Pancreas (tissue), 10 donors: ENCODE measurements around the gene NUDT15. TPM values are rescaled to one million over a fixed set of nuclear protein-coding genes. Genes with fewer than 3 reads are reported as not detected.

Experiments
- ATAC-seq, 4 donors: fragments of 200-7000 bp; cut with Tn5 transposase; one replicate each; pipeline versions ENCODE4 v1.8.0 to v1.9.1; 2020; ENCODE audit warnings: mild to moderate bottlenecking in 4 of 4, moderate library complexity in 4 of 4
- DNase-seq, 6 donors: peaks; one replicate each; pipeline ENCODE4 v3.0.0-alpha.2; 2020
- FAIRE-seq: peaks from 2 replicates; lab custom pipeline; 2012; peaks lifted over from hg19 to GRCh38; lab: Jason Lieb, UNC
- H3K27ac ChIP-seq, 4 donors: fragments of 200-600 bp; sonication (generic); 1 replicate in 3 of 4; 2 replicates in 1 of 4; pipeline versions ENCODE4 v1.5.0 to v1.8.0; 2020
- H3K27me3 ChIP-seq, 4 donors: fragments of 200-600 bp; one replicate each; pipeline ENCODE4 v1.8.0; 2021
- H3K36me3 ChIP-seq, 3 donors: fragments of 200-600 bp; sonication (generic) in 1 of 3; one replicate each; pipeline versions ENCODE4 v1.5.0 to v1.8.0; 2020 to 2021
- H3K4me1 ChIP-seq, 3 donors: fragments of 200-600 bp; one replicate each; pipeline ENCODE4 v1.8.0; 2021
- H3K4me3 ChIP-seq, 4 donors: fragments of 200-600 bp; sonication (generic) in 2 of 4; one replicate each; pipeline versions ENCODE4 v1.5.0 to v1.8.0; 2020 to 2021
- H3K9me3 ChIP-seq, 4 donors: fragments of 200-600 bp; one replicate each; pipeline ENCODE4 v1.8.0; 2021
- WGBS, 2 donors: extraction: QIAGEN DNeasy Blood & Tissue Kit; methylation state at CpG; one replicate each; pipeline ENCODE4 v1.1.7; 2013; 5-methylcytosine and 5-hydroxymethylcytosine counted together
- intact Hi-C, 3 donors: fragments of 100-400 bp; cut with DNase I; formaldehyde crosslinking; loops; one replicate each; pipeline versions ENCODE4 v1.11.1 to v1.14.2; 2022
- polyA plus RNA-seq, 2 donors: library from polyadenylated mRNA; stranded (reverse); fragments of 200-250 nt; gene quantifications; one replicate each; pipeline ENCODE4 v1.2.3, GENCODE V29; 2013
- total RNA-seq, 6 donors: library from RNA; stranded (reverse); fragmentation: NEBNext Ultra II Directional in 4 of 6; extraction: Animal tissue kit (Norgen Biotek cat#: 25700) in 4 of 6; gene quantifications; one replicate each; pipeline versions ENCODE4 v1.2.1 to v1.2.4, GENCODE V29; 2021 to 2023
- TF ChIP-seq, protein P1 (sequence below), 4 donors: fragments of 200-600 bp; sonication (generic) in 3 of 4; IDR thresholded peaks; one replicate each; pipeline versions ENCODE4 v1.5.0 to v1.8.0; 2021; ENCODE audit warnings: antibody characterized with exemption in 4 of 4
- donor health status: healthy with polysubstance abuse.
- donor health status: DM: no; HTN: no; CAD: no; lungs with moderate emphysema.
- donor health status: DM: no; HTN: no; CAD: no.
- donor health status: control.
- donor health status: control.
- donor health status: Bipolar disorder and iron deficiency.
- donor health status: DM: yes; HTN: yes; CAD: no.
- donor health status: DM: no; HTN: no; CAD: no.
- donor health status: DM: no; HTN: no; CAD: no.
- donor health status: DM: yes; HTN: yes; CAD: no.

Gene NUDT15
- total and polyA plus RNA-seq, 8 donors, result 3.3 to 7.3 (median 5.6) TPM

GRCh38 chr13:48072787-48073186 lies 35.3 kb downstream of the NUDT15 start:
- Histone ChIP-seq H3K4me3 (no peak overlapping the region), H3K27ac (no peak overlapping the region), H3K4me1 (no peaks in the 10 kb centered on the region), H3K9me3 (peaks cover 0 to 19% (median 2%) of the 10 kb centered on the region in 4 donors), H3K27me3 (no peaks in the 10 kb centered on the region), H3K36me3 (peaks cover 17 to 58% (median 47%) of the 10 kb centered on the region in 3 donors)
- TF ChIP-seq, protein P1, sequence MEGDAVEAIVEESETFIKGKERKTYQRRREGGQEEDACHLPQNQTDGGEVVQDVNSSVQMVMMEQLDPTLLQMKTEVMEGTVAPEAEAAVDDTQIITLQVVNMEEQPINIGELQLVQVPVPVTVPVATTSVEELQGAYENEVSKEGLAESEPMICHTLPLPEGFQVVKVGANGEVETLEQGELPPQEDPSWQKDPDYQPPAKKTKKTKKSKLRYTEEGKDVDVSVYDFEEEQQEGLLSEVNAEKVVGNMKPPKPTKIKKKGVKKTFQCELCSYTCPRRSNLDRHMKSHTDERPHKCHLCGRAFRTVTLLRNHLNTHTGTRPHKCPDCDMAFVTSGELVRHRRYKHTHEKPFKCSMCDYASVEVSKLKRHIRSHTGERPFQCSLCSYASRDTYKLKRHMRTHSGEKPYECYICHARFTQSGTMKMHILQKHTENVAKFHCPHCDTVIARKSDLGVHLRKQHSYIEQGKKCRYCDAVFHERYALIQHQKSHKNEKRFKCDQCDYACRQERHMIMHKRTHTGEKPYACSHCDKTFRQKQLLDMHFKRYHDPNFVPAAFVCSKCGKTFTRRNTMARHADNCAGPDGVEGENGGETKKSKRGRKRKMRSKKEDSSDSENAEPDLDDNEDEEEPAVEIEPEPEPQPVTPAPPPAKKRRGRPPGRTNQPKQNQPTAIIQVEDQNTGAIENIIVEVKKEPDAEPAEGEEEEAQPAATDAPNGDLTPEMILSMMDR (IDR thresholded peaks at IDR 0.05), result no peak
- FAIRE-seq (no peak), ATAC-seq (no peak), DNase-seq (no peak)
- intact Hi-C loops, result no loop called here
- 98 to 100% methylated on average over 2 of the region's 2 CpGs for WGBS, 2 donors

- H3K4me1 ChIP-seq, result no peaks in the 10 kb centered on the region
- no peak for ATAC-seq
- peaks cover 0 to 12% (median 2%) of the 10 kb centered on the region in 4 donors for H3K9me3 ChIP-seq
- no peak for FAIRE-seq
- no peak overlapping the region for H3K27ac ChIP-seq
- DNase-seq, result no peak
- peaks cover 17 to 70% (median 59%) of the 10 kb centered on the region in 3 donors for H3K36me3 ChIP-seq
- no peak overlapping the region for H3K4me3 ChIP-seq
- TF ChIP-seq, protein P1 (IDR thresholded peaks at IDR 0.05), result no peak
- 94 to 98% methylated on average over 2 of the region's 2 CpGs for WGBS, 2 donors
- intact Hi-C loops, result no loop called here
- no peaks in the 10 kb centered on the region for H3K27me3 ChIP-seq
These were observed 36.5 kb downstream of the NUDT15 start for GRCh38 chr13:48074006-48074405.

- no peak for ATAC-seq
These were observed 40.7 kb downstream of the NUDT15 start for GRCh38 chr13:48078251-48078656.

DNA sequence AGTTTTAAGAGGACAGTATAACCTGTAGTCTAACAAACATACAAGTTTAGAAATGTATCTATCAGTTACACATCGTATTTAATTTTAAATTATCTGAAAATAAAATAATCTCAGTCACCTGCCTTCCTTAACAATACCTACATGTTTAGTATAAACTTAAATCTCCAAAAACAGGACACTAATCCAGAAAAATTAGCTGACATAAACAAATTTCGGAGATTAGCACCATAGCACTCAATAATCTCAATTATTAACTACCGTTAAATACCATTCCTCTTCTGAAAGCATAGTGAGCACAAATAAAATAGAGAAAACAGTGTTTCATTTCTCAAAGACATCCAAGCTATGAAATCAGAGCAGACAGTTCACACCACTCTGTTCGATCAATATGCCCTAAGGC lies 44.2 kb downstream of the NUDT15 start:
- no peaks in the 10 kb centered on the region for H3K9me3 ChIP-seq

More at GRCh38 chr13:48078251-48078656, 40.7 kb downstream of the NUDT15 start:
- FAIRE-seq, result no peak
- Histone ChIP-seq H3K36me3 (peaks cover 15 to 81% (median 49%) of the 10 kb centered on the region in 3 donors), H3K27ac (no peak overlapping the region), H3K4me1 (no peaks in the 10 kb centered on the region), H3K27me3 (no peaks in the 10 kb centered on the region), H3K4me3 (no peak overlapping the region), H3K9me3 (peaks cover 0 to 3% (median 0%) of the 10 kb centered on the region in 4 donors)
- WGBS, 2 donors, result 48 to 50% methylated on average over 2 of the region's 2 CpGs
- TF ChIP-seq, protein P1 (IDR thresholded peaks at IDR 0.05), result no peak
- no peak for DNase-seq
- intact Hi-C loops, result no loop called here

DNA sequence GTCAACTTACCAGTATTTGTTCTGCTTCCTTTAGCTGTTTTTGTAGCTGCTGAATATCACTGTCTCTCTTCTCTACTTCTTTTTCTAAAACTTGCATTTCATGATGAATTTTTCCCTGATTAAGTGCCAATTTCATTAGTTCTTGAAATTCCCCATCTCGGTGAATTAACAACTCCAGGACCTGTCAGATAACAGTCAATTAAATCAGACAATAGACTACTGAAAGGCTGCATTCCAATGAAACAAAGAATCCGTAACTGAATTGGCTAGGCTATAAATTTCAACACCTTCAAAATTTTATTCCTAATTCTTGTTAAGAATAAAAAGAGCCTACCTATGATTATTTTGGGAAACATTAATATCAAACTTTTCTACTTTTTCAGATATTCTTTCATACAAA lies 48.7 kb downstream of the NUDT15 start:
- ATAC-seq (no peak), FAIRE-seq (no peak), DNase-seq (no peak)
- Histone ChIP-seq H3K27me3 (no peaks in the 10 kb centered on the region), H3K4me3 (no peak overlapping the region), H3K4me1 (peaks cover 0 to 4% (median 0%) of the 10 kb centered on the region in 3 donors), H3K27ac (no peak overlapping the region), H3K36me3 (peaks cover 0 to 29% (median 0%) of the 10 kb centered on the region in 3 donors), H3K9me3 (no peaks in the 10 kb centered on the region)
- intact Hi-C loops, result no loop called here
- TF ChIP-seq, protein P1 (IDR thresholded peaks at IDR 0.05), result no peak
- 68 to 78% methylated on average over 2 of the region's 2 CpGs for WGBS, 2 donors

More for the DNA sequence above, 44.2 kb downstream of the NUDT15 start:
- no peak for FAIRE-seq
- intact Hi-C loops, result no loop called here
- no peaks in the 10 kb centered on the region for H3K27me3 ChIP-seq
- DNase-seq, result no peak
- TF ChIP-seq, protein P1 (IDR thresholded peaks at IDR 0.05), result no peak
- ATAC-seq, result no peak
- H3K4me1 ChIP-seq, result no peaks in the 10 kb centered on the region
- H3K27ac ChIP-seq, result no peak overlapping the region
- no peak overlapping the region for H3K4me3 ChIP-seq
- H3K36me3 ChIP-seq, result peaks cover 7 to 70% (median 26%) of the 10 kb centered on the region in 3 donors
- 96 to 97% methylated on average over 4 of the region's 4 CpGs for WGBS, 2 donors
